NCI-H2029 treated with DMSO at 0.1 percent for 48 hours (cell line): ENCODE data around the gene PLA2G5.
"Not testable (repeated sequence)": the region's sequence is repeated elsewhere in the genome, so short reads cannot be mapped to it uniquely, and the experiment has no call there.

Experiments
- DNase-seq: peaks from one replicate; lab custom pipeline; 2025; lab: John Stamatoyannopoulos, UW

PLA2G5 gene

DNA sequence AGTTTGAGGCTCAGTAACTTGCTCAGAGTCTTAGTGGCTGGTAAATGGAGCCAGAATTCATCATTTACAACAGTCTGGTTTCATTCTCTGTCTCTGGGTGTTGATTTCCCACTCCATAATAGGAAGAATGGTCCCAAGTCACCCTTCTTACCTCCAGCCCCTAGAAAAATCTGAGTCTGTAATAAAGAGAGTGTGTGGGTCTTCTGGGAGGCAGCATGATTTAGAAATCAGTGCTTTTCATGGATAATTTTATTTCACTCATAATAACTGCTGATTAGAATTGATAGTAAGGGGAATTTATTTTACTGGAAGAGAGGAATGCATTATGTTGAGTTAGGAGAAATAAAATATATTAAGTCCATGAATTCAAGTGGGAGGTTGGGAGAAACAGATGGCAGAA is 47.2 kb downstream of the PLA2G5 start:
- no peak for DNase-seq

DNA sequence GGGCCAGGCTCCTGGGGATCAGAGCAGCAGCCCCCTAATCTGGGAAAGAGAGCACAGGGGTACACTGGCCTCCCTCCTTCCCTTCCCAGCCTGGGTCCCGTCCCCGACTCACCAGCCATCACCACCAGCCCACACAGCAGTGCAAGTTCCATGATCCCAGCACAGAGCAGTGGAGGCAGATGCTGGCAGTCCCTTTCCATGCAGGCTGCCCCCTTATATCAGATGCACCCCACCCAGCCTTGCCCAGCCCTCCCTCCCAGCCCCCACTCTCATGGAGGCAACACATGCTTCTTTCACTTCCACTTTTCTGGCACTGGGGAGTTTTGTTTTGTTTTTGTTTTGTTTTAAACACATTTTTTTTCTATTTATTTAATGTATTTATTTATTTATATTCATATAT is 49.4 kb downstream of the PLA2G5 start, which contains the start of gene PLA2G2D:
Gene PLA2G2D, minus strand, starts transcription at position 190 of the 400 bp plus-strand sequence. Its CDS starts 38 bp downstream, at position 152.
- DNase-seq = no peak

DNA sequence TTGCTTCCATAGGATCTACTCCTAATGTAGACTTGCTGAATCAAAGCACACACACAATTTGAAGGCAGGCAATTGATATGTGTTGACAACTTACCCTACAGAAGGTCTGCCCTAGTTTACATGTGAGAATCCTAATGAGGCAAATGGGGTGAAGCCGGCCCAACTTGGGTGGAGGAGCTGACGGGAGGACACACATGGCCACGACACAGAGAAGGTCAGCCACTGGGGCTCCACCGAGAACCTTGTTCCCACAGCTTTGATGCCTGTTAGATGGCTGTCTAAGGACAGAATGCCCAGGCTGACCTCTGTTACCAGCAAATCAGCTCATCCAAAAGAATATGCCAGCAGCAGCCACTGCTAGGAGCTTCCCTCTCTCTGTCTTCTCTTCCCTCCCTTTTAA is 50.8 kb downstream of the PLA2G5 start:
- no peak for DNase-seq

- DNase-seq = no peak
Measured at GRCh38 chr1:20123722-20124455, 53.9 kb downstream of the PLA2G5 start.

GRCh38 chr1:20124456-20125057 is 54.6 kb downstream of the PLA2G5 start:
- peak; percentile 1 for DNase-seq

DNA sequence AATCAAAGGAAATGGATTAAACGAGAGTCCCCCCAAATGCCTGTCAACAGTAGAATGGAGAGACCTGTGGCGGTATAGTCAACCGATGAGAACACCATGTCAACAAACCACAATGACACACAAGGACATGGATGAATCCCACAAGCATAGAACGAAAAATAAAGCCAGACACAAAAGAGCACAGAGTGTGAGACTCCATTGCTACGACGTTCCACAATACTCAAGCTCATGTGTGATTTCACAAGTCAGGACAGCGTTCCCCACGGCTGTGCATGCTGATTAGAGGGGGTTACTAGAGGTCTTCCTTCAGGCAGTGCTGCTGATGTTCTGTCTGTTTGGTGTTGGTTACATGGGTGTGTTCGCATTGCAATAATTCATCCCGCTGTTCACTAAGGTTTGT is 55.1 kb downstream of the PLA2G5 start:
- no peak for DNase-seq

- DNase-seq = no peak
Measured at GRCh38 chr1:20126041-20126805, 56.2 kb downstream of the PLA2G5 start.

GRCh38 chr1:20126806-20127440 is 56.9 kb downstream of the PLA2G5 start:
- DNase-seq = no peak

DNA sequence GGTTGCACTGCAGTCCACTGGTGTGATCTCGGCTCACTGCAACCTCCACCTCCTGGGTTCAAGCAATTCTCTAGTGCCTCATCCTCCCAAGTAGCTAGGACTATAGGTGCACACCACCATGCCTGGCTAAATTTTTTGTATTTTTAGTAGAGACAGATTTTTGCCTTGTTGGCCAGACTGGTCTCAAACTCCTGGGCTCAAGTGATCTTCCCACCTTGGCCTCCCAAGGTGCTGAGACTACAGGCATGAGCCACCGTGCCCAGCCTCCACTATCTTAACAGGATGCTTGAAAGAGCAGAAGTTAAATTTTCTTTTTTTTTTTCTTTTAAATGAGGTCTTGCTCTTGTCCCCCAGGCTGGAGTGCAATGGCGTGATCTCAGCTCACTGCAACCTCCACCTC is 60.5 kb downstream of the PLA2G5 start:
- DNase-seq = not testable (repeated sequence)

DNA sequence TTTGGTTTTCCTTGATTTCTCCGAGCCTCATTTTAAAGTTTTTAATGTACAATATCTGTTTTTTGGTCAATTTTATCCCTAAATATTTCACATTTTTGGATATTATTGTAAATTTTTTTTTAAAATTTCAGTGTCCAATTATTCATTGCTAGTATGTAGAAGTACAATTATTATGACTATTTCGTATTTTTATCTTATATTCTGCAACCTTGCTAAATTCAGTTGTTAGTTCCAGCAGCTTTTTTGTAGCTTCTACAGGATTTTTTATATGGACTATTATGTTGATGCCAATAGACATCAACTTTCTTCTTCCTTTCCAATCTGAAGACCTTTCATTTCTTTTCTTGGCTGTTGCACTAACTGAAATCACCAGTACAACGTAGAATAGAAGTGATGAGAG is 65.0 kb downstream of the PLA2G5 start:
- DNase-seq = no peak

DNA sequence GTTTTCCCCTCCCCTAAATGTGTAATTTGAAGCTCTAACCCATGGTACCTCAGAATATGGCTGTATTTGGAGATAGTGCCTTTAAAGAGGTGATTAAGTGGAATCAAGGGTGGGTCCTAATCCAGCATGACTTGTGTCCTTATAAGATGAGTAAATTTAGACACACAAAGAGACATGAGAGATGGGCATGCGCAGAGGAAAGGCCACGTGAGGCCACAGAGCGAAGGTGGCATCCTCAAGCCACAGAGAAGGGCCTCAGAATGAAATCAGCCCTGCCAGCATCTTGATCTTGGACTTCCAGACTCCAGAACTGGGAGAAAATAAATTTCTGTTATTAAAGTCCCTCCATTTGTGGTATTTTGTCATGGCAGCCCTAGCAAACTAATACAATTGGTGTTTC is 66.3 kb downstream of the PLA2G5 start:
- no peak for DNase-seq

GRCh38 chr1:20137055-20137454 is 67.1 kb downstream of the PLA2G5 start:
- DNase-seq = no peak

DNA sequence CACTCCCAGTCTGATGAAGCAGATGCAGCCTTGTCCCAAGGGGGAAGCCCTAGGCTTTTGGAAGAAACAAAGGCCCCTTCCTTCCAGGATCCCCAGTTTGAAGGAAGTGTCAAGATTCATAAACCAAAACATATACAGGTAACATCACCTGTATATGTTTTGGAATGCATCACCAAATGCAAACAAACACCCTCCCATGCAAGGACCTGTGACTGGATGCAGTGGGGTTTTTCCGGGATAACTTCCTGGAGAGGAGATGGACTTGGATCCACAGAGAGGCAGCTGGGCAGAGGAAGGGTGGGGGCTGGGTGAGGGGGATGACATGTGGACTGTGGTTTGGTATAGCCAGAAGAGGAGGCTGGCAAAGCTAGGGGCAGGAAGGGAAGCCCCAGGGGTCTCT is 67.6 kb downstream of the PLA2G5 start:
- DNase-seq = no peak

- no peak for DNase-seq
Measured at GRCh38 chr1:20138346-20138745, 68.4 kb downstream of the PLA2G5 start.

DNA sequence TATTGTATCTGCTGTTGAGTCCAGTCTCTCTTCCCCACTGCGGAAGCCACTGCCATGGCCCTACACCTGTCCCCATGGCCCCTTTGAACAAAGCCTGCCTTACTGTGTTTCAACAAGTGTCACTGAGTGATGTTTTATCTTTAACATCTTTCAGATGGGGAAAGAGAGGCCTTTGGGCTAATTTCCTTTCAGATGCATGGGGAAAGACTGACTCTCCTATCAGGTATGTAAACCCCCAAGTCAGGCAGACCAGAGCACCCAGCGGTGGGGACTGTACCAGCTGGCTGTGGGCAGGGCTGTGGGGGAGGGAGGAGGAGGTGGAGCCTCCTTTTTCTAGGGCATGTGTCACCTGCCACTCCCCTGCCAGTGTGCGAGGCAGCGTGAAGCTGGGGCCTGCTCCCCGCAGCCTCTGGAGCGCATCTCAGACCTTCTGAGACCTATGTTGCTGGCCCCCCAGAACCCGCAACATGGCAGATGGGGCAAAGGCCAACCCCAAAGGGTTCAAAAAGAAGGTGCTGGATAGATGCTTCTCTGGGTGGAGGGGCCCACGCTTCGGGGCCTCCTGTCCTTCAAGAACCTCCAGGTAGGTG is 69.1 kb downstream of the PLA2G5 start, which contains the start of gene PLA2G2F:
Gene PLA2G2F, plus strand, starts transcription at position 363 of the 590 bp plus-strand sequence. Its CDS starts 105 bp downstream, at position 468.
- DNase-seq = no peak

DNA sequence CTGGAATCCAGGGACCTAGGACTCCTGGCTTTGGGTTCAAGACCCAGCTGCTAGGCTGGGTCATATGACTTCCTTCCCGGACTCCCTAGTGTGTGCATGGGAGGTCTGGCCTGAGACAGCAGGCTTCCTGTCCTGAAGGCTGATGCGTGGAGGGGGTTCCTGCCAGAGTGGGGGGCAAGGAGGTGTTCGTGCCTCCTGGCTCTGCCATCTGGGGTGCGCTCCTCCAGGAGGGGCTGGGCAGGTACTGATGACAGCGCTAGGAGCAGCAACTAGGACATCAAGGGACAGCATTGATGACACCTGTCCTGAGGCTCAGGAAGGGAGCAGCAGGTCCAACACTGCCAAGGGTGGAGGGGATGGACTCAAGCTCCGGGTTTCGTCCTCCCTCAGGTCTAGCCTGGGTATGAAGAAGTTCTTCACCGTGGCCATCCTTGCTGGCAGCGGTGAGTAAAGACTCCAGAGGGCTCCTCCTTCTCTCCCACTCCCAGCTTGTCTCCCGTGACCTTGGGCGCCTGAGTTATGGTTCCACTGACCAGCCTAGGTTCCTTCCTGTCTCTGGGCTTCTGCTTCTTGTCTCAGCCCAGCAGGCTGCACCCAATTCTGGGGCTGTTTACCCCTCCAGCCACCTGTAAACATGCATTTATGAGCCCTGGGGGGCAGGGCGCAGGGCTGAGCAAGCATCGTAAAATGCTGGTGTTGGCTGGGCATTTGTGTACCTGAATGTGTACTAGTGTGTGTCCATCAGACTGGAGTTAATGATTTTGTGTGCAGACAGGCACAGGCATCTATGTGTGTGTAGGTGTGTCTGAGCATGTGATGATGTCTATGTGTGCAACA is 70.0 kb downstream of the PLA2G5 start:
- no peak for DNase-seq

- DNase-seq = no peak
Measured at GRCh38 chr1:20141001-20141400, 71.0 kb downstream of the PLA2G5 start.

DNA sequence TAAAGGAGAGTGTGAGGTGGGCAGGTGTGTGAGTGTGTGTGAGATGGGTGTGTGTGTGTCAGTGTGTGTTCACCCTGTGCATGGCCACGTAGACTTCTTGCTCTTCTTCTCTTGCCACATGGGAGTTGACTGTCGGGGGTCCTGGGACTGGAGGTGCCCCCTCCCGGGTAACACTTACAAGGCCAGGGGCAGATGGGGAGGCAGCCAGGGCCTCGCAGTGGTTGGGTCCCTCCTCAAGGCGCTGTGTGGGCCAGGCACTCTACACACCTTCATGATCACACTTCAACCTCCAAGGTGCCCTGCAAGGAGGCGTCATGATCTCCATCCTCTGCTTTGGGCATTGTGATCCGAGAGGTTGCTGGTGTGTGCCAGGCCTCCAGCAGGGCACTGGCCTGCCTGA is 71.5 kb downstream of the PLA2G5 start:
- no peak for DNase-seq
